ENCODE data around the gene FOXJ1.

FOXJ1 gene

GRCh38 chr17:76139801-76140660 is 1.0 kb downstream of the FOXJ1 start:
- DNase-seq: peak; percentile 37

GRCh38 chr17:76138896-76139752 is 1.9 kb downstream of the FOXJ1 start:
- no peak for DNase-seq

- no peak for DNase-seq
These were observed 2.7 kb downstream of the FOXJ1 start for GRCh38 chr17:76138234-76138895.

- DNase-seq: no peak
These were observed 3.5 kb downstream of the FOXJ1 start for GRCh38 chr17:76137351-76138233.

GRCh38 chr17:76137001-76137350 is 4.1 kb downstream of the FOXJ1 start:
- no peak for DNase-seq

- no peak for DNase-seq
These were observed 4.6 kb downstream of the FOXJ1 start for GRCh38 chr17:76136276-76137000.

GRCh38 chr17:76135810-76136188 is 5.2 kb downstream of the FOXJ1 start:
- no peak for DNase-seq

- no peak for DNase-seq
These were observed 5.9 kb downstream of the FOXJ1 start for GRCh38 chr17:76134911-76135809.

- no peak for DNase-seq
These were observed 8.3 kb downstream of the FOXJ1 start for GRCh38 chr17:76132574-76133338.

- no peak for DNase-seq
These were observed 9.1 kb downstream of the FOXJ1 start for GRCh38 chr17:76131692-76132573.

GRCh38 chr17:76131051-76131691 is 9.9 kb downstream of the FOXJ1 start:
- no peak for DNase-seq

GRCh38 chr17:76130473-76130872 is 10.6 kb downstream of the FOXJ1 start:
- DNase-seq: no peak

- DNase-seq: no peak
These were observed 15.1 kb downstream of the FOXJ1 start for GRCh38 chr17:76125922-76126321.

GRCh38 chr17:76125391-76125675 is 15.7 kb downstream of the FOXJ1 start:
- no peak for DNase-seq

- DNase-seq: no peak
These were observed 16.3 kb downstream of the FOXJ1 start for GRCh38 chr17:76124582-76125390.

- DNase-seq: no peak
These were observed 17.1 kb downstream of the FOXJ1 start for GRCh38 chr17:76123749-76124581.

GRCh38 chr17:76123191-76123499 is 17.9 kb downstream of the FOXJ1 start:
- DNase-seq: no peak
